ENCODE measurements around the gene LDLRAD4.

LDLRAD4 gene

GRCh38 chr18:13480571-13481255, 262.2 kb downstream of the LDLRAD4 start:
- Histone ChIP-seq H2BK120ac (ENCODE audit: low read depth, low read length) (no peak overlapping the region), H2AK5ac (ENCODE audit: low read depth, low read length) (no peak overlapping the region), H3K79me1 (ENCODE audit: low read depth, low read length) (no peaks in the 10 kb centered on the region), H3K27me3 (ENCODE audit: control insufficient read depth in 3 of 3, insufficient read depth in 3 of 3, low read depth in 1 of 3, low read length in 3 of 3) (no peaks in the 10 kb centered on the region), H3K36me3 (replicated peaks in 1 of 2; ENCODE audit: control insufficient read depth in 2 of 2, insufficient read depth in 2 of 2, low read length in 2 of 2) (no peaks in the 10 kb centered on the region), H3K4me3 (ENCODE audit: low read length in 2 of 2) (no peak overlapping the region), H3K4me2 (ENCODE audit: insufficient read depth, low read length, poor library complexity, severe bottlenecking) (no peak overlapping the region), H2BK15ac (ENCODE audit: low read length) (no peak overlapping the region), H3K9me3 (replicated peaks in 1 of 2; ENCODE audit: control insufficient read depth in 2 of 2, insufficient read depth in 1 of 2, low read depth in 1 of 2, low read length in 2 of 2) (no peaks in the 10 kb centered on the region), H4K91ac (ENCODE audit: low read depth, low read length, poor library complexity) (no peak overlapping the region), H3K4me1 (ENCODE audit: control insufficient read depth in 2 of 2, insufficient read depth in 1 of 2, low read depth in 1 of 2, low read length in 2 of 2) (peaks cover 0 to 3% of the 10 kb centered on the region in 2 donors), H3K9ac (ENCODE audit: low read depth, low read length, poor library complexity) (no peak overlapping the region), H3K18ac (ENCODE audit: low read length) (no peak overlapping the region), H3K4ac (ENCODE audit: low read length) (no peak overlapping the region), H3K23ac (ENCODE audit: low read depth, low read length, poor library complexity) (no peak overlapping the region), H3K14ac (ENCODE audit: low read length) (no peak overlapping the region), H4K8ac (ENCODE audit: low read depth, low read length) (no peak overlapping the region), H2BK12ac (ENCODE audit: low read length) (no peak overlapping the region), H2AFZ (ENCODE audit: low read length) (no peak overlapping the region), H2BK5ac (ENCODE audit: low read length) (no peak overlapping the region), H3K27ac (replicated peaks; ENCODE audit: low read length) (no peak overlapping the region)
- no CpG with 5 or more reads among the region's 11 CpGs for WGBS, 2 donors (ENCODE audit: extremely low coverage in 2 of 2, insufficient read length in 2 of 2, insufficient replicate concordance in 1 of 2)
- no peak for DNase-seq (ENCODE audit: low spot score)

- WGBS, 2 donors (ENCODE audit: extremely low coverage in 2 of 2, insufficient read length in 2 of 2, insufficient replicate concordance in 1 of 2) = no CpG with 5 or more reads among the region's 11 CpGs
- Histone ChIP-seq H2BK5ac (ENCODE audit: low read length) (no peak overlapping the region), H3K18ac (ENCODE audit: low read length) (no peak overlapping the region), H3K27ac (replicated peaks; ENCODE audit: low read length) (no peak overlapping the region), H3K4ac (ENCODE audit: low read length) (no peak overlapping the region), H2BK12ac (ENCODE audit: low read length) (no peak overlapping the region), H2BK120ac (ENCODE audit: low read depth, low read length) (no peak overlapping the region), H3K4me3 (ENCODE audit: low read length in 2 of 2) (no peak overlapping the region), H3K27me3 (ENCODE audit: control insufficient read depth in 3 of 3, insufficient read depth in 3 of 3, low read depth in 1 of 3, low read length in 3 of 3) (no peaks in the 10 kb centered on the region), H3K23ac (ENCODE audit: low read depth, low read length, poor library complexity) (peak overlapping the region; percentile 29), H3K79me1 (ENCODE audit: low read depth, low read length) (no peaks in the 10 kb centered on the region), H2AFZ (ENCODE audit: low read length) (no peak overlapping the region), H3K36me3 (replicated peaks in 1 of 2; ENCODE audit: control insufficient read depth in 2 of 2, insufficient read depth in 2 of 2, low read length in 2 of 2) (no peaks in the 10 kb centered on the region), H3K4me2 (ENCODE audit: insufficient read depth, low read length, poor library complexity, severe bottlenecking) (no peak overlapping the region), H3K9me3 (replicated peaks in 1 of 2; ENCODE audit: control insufficient read depth in 2 of 2, insufficient read depth in 1 of 2, low read depth in 1 of 2, low read length in 2 of 2) (no peaks in the 10 kb centered on the region), H2BK15ac (ENCODE audit: low read length) (no peak overlapping the region), H3K4me1 (ENCODE audit: control insufficient read depth in 2 of 2, insufficient read depth in 1 of 2, low read depth in 1 of 2, low read length in 2 of 2) (peaks cover 0 to 3% of the 10 kb centered on the region in 2 donors), H3K14ac (ENCODE audit: low read length) (no peak overlapping the region), H4K91ac (ENCODE audit: low read depth, low read length, poor library complexity) (no peak overlapping the region), H3K9ac (ENCODE audit: low read depth, low read length, poor library complexity) (no peak overlapping the region), H4K8ac (ENCODE audit: low read depth, low read length) (no peak overlapping the region), H2AK5ac (ENCODE audit: low read depth, low read length) (no peak overlapping the region)
- DNase-seq (ENCODE audit: low spot score) = no peak
Measured at GRCh38 chr18:13481331-13481730, 262.8 kb downstream of the LDLRAD4 start.

GRCh38 chr18:13481820-13482617, 263.5 kb downstream of the LDLRAD4 start:
- H3K14ac ChIP-seq (ENCODE audit: low read length) = peak overlapping the region; percentile 40
- peak overlapping the region; percentile 67 for H3K18ac ChIP-seq (ENCODE audit: low read length)
- H3K79me1 ChIP-seq (ENCODE audit: low read depth, low read length) = no peaks in the 10 kb centered on the region
- H3K4me1 ChIP-seq (ENCODE audit: control insufficient read depth in 2 of 2, insufficient read depth in 1 of 2, low read depth in 1 of 2, low read length in 2 of 2) = peaks cover 0 to 3% of the 10 kb centered on the region in 2 donors
- H3K27ac ChIP-seq (replicated peaks; ENCODE audit: low read length) = no peak overlapping the region
- H3K4me3 ChIP-seq (ENCODE audit: low read length in 2 of 2) = peak overlapping the region in 1 of 2 donors; percentile 37
- no peak overlapping the region for H2AFZ ChIP-seq (ENCODE audit: low read length)
- H2BK12ac ChIP-seq (ENCODE audit: low read length) = no peak overlapping the region
- H3K27me3 ChIP-seq (ENCODE audit: control insufficient read depth in 3 of 3, insufficient read depth in 3 of 3, low read depth in 1 of 3, low read length in 3 of 3) = no peaks in the 10 kb centered on the region
- H3K23ac ChIP-seq (ENCODE audit: low read depth, low read length, poor library complexity) = peak overlapping the region; percentile 21
- WGBS, 2 donors (ENCODE audit: extremely low coverage in 2 of 2, insufficient read length in 2 of 2, insufficient replicate concordance in 1 of 2) = no CpG with 5 or more reads among the region's 14 CpGs
- H3K4me2 ChIP-seq (ENCODE audit: insufficient read depth, low read length, poor library complexity, severe bottlenecking) = no peak overlapping the region
- no peak overlapping the region for H4K91ac ChIP-seq (ENCODE audit: low read depth, low read length, poor library complexity)
- no peak for DNase-seq (ENCODE audit: low spot score)
- no peaks in the 10 kb centered on the region for H3K9me3 ChIP-seq (replicated peaks in 1 of 2; ENCODE audit: control insufficient read depth in 2 of 2, insufficient read depth in 1 of 2, low read depth in 1 of 2, low read length in 2 of 2)
- H2AK5ac ChIP-seq (ENCODE audit: low read depth, low read length) = no peak overlapping the region
- no peak overlapping the region for H3K9ac ChIP-seq (ENCODE audit: low read depth, low read length, poor library complexity)
- H3K36me3 ChIP-seq (replicated peaks in 1 of 2; ENCODE audit: control insufficient read depth in 2 of 2, insufficient read depth in 2 of 2, low read length in 2 of 2) = no peaks in the 10 kb centered on the region
- H2BK5ac ChIP-seq (ENCODE audit: low read length) = no peak overlapping the region
- H2BK120ac ChIP-seq (ENCODE audit: low read depth, low read length) = no peak overlapping the region
- H3K4ac ChIP-seq (ENCODE audit: low read length) = no peak overlapping the region
- H4K8ac ChIP-seq (ENCODE audit: low read depth, low read length) = no peak overlapping the region
- peak overlapping the region; percentile 27 for H2BK15ac ChIP-seq (ENCODE audit: low read length)

- Histone ChIP-seq H4K91ac (ENCODE audit: low read depth, low read length, poor library complexity) (no peak overlapping the region), H2BK5ac (ENCODE audit: low read length) (no peak overlapping the region)
Measured at GRCh38 chr18:13482618-13482945, 264.0 kb downstream of the LDLRAD4 start.

More at GRCh38 chr18:13482618-13482945, 264.0 kb downstream of the LDLRAD4 start:
- Histone ChIP-seq H3K27me3 (ENCODE audit: control insufficient read depth in 3 of 3, insufficient read depth in 3 of 3, low read depth in 1 of 3, low read length in 3 of 3) (no peaks in the 10 kb centered on the region), H2AK5ac (ENCODE audit: low read depth, low read length) (no peak overlapping the region), H2BK15ac (ENCODE audit: low read length) (no peak overlapping the region), H3K23ac (ENCODE audit: low read depth, low read length, poor library complexity) (no peak overlapping the region), H3K9ac (ENCODE audit: low read depth, low read length, poor library complexity) (no peak overlapping the region), H2BK12ac (ENCODE audit: low read length) (no peak overlapping the region), H3K4ac (ENCODE audit: low read length) (no peak overlapping the region), H3K4me1 (ENCODE audit: control insufficient read depth in 2 of 2, insufficient read depth in 1 of 2, low read depth in 1 of 2, low read length in 2 of 2) (no peaks in the 10 kb centered on the region), H3K4me2 (ENCODE audit: insufficient read depth, low read length, poor library complexity, severe bottlenecking) (no peak overlapping the region), H2AFZ (ENCODE audit: low read length) (no peak overlapping the region), H3K27ac (replicated peaks; ENCODE audit: low read length) (no peak overlapping the region), H3K4me3 (ENCODE audit: low read length in 2 of 2) (no peak overlapping the region), H3K9me3 (replicated peaks in 1 of 2; ENCODE audit: control insufficient read depth in 2 of 2, insufficient read depth in 1 of 2, low read depth in 1 of 2, low read length in 2 of 2) (no peaks in the 10 kb centered on the region), H3K18ac (ENCODE audit: low read length) (no peak overlapping the region), H4K8ac (ENCODE audit: low read depth, low read length) (no peak overlapping the region), H3K14ac (ENCODE audit: low read length) (no peak overlapping the region), H3K79me1 (ENCODE audit: low read depth, low read length) (no peaks in the 10 kb centered on the region), H2BK120ac (ENCODE audit: low read depth, low read length) (no peak overlapping the region), H3K36me3 (replicated peaks in 1 of 2; ENCODE audit: control insufficient read depth in 2 of 2, insufficient read depth in 2 of 2, low read length in 2 of 2) (no peaks in the 10 kb centered on the region)
- WGBS, 2 donors (ENCODE audit: extremely low coverage in 2 of 2, insufficient read length in 2 of 2, insufficient replicate concordance in 1 of 2) = no CpG with 5 or more reads among the region's 1 CpG
- DNase-seq (ENCODE audit: low spot score) = no peak
